ENCODE data around the gene UBQLN3.

The UBQLN3 gene

DNA sequence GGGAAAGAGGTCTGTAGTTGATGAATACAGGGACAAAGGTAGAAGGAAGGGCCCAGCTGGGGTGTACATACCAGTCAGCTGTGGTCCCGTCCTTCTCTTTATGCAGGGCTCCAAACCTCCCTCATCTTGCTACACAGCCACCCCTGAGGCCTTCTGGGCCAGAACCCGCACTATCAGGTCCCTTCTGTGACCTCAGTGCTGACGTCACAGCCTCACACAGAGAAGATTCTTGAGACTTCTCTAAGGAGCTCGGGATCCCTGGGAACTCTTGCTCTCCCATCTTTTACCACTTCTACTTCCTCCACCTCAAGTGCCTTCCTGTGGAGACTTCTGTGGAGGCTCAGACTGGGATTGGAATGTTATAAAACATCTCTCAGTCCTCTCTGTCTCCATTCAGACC lies at the start of gene UBQLN3:
Gene UBQLN3 (minus strand): TSS at position 155 of the 400 bp plus-strand sequence. CDS start 399 bp downstream, outside the sequence.
- DNase-seq (ENCODE audit: low spot score): no peak

DNA sequence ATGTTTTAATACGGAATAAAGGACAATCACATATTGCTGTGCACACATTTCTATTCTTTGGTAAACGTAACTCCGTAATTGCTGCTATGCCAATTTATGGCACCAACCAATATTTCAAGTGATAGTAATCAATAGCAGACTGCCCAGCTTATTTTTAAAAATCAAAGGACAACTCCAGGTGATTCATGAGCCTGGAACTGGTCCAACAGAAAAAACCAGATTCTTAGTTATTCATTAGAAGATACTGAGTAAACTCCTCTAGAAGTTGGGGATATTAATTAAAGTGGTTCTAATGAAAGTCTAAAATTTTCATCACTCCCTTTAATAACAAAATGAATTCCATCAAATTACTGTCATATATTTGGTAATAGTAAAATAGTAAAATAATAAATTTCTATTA lies 48.0 kb upstream of the UBQLN3 start:
- DNase-seq (ENCODE audit: low spot score): no peak

DNA sequence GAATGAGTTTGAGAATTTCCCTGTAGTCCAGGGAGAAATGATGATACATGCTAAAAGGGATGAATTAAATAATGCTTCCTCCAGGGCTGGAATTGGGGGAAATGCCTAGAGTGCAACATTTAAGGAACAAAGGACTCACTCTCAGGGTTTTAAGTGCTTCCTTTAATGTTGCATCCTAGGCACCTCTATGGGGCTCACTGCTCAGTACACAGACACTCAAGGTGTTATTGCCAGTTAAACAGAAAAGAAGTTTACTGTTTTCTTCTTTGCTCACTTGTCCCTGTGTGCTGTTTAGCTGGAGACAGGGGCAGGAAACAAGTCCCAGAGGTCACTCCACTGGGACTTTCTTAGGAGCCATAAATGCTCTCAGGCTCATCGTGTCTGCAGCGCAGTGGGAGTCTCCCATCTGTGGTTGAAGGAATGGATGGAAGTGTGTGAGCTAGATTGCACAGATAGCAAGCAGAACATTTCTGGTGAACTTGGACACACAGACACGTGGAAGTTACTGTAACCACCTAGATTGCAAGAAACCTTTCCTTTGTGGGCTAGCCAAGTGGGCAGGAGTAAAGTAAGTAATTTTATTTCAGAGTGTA lies 46.9 kb upstream of the UBQLN3 start:
- DNase-seq (ENCODE audit: low spot score): no peak

DNA sequence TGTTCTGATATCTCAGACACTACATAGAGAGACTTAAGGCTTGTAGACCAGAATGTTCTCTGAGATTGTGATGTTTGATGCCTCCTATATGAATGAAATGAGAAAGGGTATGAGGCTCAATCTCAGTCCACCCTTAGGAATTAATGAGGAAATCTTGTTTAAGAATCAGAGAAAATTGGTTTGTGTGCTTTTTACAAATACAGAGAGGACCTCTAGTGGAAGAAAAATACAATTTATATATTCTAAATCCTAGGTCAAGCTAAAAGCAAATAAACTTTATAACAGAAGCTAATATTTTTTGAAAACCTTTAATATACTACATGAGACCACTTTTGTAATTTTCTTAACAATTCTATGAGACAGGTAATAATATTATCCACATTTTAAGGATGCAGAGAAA lies 43.6 kb upstream of the UBQLN3 start:
- DNase-seq (ENCODE audit: low spot score): no peak

DNA sequence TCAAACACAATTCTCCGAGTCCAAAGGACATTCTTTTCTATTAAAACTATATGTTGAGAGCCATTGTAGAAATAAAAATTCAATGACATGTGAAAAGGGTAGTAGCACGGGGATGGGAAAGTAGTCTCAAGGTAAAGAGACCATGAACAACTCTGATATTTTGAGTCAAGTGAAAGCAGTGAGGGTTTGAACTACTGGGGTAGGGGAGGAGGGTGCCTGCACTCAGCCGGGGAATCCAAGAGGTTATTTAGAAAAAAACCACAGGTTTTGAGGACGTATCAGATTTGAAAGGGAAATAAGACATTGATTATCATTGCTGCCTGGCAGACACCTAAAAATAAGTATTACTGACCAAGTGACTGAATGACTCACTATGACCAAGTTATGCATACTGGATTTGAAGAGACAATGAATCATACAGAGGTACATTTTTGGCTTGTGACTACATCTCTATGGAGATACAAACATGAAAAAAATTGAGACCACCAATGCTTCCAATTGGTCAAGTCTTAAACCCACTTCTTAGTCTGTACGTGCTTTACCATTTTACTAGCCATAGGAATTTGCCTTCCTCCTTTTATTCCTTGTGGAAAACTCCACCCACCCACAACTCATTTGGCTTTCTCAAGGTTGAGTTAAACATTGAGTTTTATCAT lies 40.8 kb upstream of the UBQLN3 start:
- no peak for DNase-seq (ENCODE audit: low spot score)

DNA sequence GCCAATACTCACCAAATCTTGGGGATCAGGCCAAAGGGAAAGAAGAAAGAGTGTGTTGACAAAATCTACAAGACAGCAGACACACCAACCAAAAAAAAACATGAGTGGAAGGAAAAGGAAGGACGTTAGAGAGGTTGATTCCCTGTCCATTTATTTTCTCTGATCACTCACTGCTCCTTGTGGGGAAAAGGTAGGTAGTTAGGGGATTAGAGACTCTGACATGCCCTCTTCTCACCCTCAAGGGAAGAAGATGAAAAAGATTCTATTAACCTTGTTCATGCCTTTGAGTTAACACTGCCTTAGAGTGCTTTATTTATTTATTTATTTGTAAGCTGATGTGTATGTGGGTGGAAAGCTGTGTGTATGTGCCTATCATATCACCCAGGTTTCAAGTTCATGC lies 38.7 kb upstream of the UBQLN3 start, which contains the start of gene OR52H1:
Gene OR52H1 (minus strand): TSS at position 101 of the 400 bp plus-strand sequence. CDS start 3,035 bp downstream, outside the sequence.
- no peak for DNase-seq (ENCODE audit: low spot score)

DNA sequence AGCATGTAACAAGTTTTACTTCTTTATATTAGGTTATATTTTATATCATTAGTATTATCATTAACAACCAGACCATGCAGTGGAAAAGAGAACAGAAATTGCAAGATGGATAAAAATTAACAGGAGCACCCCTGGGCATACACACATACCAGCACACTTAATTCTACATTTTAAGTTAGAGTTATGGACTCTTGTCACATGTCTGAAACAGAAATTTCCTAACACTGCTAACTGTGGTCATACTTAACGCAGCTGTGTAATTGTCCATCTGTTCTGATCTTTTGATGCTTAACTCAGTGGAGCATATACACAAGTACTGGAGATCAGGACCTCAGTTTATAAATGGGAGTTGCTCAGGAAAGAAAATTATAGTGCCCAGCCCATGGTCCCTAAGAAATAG lies 38.2 kb upstream of the UBQLN3 start:
- no peak for DNase-seq (ENCODE audit: low spot score)

DNA sequence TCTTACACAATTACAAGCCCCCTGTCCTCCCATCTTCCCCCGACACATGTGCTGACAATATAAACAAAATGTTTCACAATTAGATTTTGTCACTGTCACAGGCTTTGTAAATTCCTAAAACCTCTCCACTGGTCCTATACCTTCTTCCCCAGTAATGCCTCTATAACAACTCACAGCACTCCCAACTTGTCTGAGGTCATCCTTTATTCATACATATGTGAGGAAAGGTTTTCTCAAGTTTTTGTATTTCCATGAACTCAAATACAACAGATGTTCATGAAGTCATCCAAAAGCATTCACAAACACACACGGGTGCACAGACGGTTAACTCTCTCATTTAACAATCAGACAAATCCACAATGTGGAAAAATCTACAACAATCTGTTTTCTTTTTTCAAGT lies 36.7 kb upstream of the UBQLN3 start:
- no peak for DNase-seq (ENCODE audit: low spot score)

DNA sequence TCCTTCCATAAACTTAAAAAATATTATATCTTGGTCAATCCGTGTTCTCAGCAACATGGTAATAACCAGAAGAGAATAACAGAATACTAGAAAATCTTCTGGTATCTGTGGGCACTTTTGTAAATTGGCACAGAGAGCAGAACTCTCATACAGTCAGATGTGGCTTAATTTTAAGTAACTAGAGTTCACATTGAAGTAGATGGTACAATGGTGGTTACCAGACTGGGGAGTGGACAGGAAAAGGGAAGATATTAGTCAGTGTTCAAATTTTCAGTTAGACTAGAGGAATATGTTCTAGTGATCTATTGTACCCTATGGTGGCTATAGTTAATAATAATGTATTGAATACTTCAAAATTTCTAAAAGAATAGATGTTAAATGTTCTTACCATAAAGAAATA lies 31.7 kb upstream of the UBQLN3 start:
- no peak for DNase-seq (ENCODE audit: low spot score)

DNA sequence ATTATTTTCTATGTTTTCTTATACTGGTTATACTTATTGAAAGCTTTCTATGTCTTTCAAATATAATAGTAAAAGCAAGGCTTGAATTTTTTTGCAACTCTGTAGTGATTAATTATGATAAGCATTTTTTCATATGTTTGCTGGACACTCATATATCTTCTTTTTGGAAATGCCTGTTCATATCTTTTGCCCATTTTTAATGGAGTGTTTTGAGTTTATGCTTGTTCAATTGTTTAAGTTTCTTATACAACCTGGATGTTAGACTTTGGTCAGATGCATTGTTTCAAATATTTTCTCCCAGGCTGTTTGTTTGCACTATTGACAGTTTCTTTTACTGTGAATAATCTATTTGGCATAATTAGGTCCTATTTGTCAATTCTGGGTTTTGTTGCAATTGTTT lies 26.7 kb upstream of the UBQLN3 start:
- DNase-seq (ENCODE audit: low spot score): no peak

DNA sequence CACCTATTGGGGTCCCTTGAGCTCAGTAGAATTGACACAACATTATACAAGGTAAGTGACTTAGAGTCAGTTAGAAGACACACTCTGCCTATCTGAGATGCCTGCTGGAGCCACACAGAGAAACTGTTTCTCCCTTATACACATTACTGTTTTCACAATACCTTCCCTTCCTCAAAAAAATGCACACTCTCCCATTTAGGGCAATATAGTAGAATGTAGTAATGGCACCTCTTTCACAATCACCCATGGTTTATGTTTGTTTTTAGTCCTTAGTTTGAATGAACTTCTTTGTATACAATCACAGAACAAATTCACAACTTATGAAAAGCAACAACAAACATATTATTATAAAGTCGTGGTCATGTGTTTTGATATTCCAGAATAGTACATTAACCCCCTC lies 24.3 kb upstream of the UBQLN3 start:
- no peak for DNase-seq (ENCODE audit: low spot score)

DNA sequence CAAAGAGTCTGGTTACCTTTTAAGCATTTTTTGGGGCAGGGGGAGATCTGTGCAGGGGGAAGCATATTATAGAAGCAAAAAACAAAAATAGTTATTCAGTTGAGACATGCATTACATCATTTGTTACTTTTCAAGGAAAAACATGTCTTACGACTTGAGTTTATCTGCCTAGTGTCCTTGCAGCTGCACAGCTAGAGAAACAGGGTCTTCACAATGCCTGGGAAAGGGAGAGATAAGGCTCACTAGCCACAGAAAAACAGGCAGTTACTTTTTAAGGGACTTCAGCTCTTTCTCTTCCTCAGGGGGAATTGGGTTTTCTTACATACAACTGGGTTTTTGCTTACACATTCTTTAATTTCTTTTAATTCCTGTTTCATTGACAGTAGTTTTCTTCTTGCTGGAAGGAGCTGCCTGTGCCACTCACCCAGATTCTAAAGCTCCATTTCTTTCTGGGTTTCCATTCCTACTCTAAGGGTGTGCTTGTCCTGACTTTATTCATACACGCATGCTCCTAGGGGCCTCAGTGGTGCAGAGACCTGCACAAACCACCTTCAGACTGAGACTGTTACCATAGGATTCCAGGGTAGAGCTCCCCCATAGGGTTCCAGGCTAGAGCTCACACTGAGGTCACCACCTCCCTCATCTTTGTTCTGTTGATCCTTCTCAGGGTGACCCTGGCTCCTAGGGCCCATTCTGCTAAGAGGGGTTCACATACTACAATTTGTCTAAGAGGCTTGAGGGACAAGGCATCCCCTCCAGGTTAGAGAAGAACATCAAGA lies 21.5 kb upstream of the UBQLN3 start:
- DNase-seq (ENCODE audit: low spot score): no peak

DNA sequence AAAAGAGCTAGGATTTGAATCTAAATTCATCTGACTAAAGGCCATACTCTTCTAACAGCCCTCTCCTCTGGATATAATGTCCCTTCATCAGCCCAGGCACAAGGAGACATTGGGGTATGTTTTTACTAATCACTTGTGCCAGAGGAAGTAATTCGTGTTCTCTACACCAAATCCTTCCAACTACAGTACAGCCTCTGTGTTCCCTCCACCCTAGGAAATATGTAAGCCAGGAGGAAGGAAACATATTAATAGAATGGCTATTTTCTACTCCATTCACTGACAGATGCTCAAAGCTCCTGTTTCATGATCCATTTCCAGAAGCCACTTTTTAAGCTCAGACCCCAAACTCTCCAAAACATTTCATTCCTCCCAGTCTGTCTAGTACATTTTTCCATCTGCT lies 18.7 kb upstream of the UBQLN3 start:
- DNase-seq (ENCODE audit: low spot score): no peak

DNA sequence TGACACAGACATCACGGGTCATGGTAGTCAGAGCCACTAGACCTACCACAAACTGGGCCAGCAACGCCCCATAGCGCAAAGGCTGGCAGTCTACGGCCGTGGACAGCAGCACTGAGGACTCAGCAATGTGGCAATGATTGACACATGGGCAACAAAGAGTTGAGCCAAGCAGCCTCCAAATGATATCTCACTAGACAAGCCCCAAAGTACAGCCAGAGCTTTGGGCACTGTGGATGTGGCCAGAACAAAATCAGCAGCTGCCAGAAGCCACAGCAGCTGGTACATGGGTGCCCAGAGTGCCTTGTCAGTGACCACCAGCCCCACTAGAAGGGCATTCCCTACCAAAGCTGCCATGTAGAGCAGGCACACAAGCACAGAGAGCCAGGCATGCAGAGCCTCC lies 18.0 kb upstream of the UBQLN3 start:
- DNase-seq (ENCODE audit: low spot score): no peak

DNA sequence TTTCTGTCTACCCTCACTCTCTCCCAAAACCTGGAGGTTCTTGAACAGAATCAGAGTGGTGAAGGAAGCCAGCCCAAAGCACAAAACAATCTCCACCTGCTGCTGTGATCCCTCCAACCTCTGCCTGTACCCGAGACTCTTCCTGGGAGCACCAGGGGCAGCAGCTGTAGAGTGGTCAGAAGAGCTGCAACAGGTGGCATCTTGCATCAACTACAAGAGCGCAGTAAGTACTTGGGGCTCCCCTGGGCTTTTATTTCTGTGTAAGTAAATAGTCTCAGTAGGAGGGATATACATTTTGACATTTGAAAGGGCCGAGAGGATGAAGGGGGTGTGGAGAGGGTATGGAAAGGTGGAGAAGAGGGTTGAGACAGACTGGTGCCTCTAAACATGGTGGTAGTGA lies 15.0 kb upstream of the UBQLN3 start:
- no peak for DNase-seq (ENCODE audit: low spot score)

DNA sequence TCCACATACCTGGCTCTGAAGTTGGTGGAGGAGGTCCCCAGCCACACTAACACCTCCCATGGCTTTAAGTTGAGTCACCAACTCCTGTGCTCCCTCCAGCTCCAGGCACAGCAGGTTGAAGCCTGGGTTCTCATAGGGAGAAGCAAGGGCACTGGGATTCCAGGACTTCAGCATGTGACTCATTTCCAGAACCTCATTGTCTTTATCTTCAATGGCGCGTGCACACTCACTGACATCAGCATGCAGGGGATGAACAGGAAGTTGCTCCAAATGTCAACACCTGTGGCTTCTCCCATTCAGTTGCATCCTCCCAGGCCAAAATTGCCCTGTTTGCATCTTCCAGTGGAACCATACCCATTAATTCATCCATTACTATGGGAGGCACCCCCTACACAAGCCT lies 12.6 kb upstream of the UBQLN3 start:
- no peak for DNase-seq (ENCODE audit: low spot score)

DNA sequence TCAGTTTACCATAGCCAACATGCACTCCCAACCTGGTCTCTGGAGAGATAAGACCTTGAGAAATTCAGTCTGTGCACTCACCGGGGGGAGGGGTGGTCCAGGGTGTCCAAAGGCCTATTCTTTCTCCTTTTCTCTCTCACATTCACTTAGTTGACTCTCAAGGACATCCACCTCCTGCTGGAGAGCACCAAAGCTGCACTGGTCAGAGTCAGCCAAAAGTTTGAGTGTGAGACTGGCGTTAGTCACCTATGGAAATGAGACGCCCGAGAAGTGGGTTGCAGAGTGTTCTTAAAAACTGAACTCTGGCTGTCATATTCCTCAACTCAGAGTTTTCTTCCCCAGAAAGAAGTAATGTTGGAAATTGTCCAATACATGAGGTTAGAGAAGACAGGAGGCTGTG lies 11.8 kb upstream of the UBQLN3 start:
- DNase-seq (ENCODE audit: low spot score): no peak

DNA sequence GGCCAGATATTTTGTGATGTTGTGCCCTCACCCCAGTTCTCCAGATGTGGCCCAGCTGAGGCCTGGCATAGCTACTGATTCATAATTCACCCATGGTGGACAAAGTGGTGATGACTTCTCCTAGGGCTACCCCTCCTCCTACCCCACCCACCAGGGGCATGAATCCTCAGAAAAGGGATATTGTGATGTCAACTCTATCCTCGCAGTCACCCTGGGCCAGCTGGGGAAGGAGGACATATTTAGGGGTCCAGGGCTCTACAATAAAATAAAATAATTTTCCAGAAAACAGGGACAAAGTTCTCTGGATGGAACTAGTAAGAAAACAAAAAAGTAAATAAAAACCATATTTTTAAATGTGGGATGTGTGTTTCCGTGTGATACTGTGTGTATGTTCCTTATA lies 6.8 kb upstream of the UBQLN3 start, which contains the start of gene UBQLNL:
Gene UBQLNL (minus strand): TSS at position 101 of the 400 bp plus-strand sequence. CDS start 258 bp downstream, outside the sequence.
- DNase-seq (ENCODE audit: low spot score): no peak

DNA sequence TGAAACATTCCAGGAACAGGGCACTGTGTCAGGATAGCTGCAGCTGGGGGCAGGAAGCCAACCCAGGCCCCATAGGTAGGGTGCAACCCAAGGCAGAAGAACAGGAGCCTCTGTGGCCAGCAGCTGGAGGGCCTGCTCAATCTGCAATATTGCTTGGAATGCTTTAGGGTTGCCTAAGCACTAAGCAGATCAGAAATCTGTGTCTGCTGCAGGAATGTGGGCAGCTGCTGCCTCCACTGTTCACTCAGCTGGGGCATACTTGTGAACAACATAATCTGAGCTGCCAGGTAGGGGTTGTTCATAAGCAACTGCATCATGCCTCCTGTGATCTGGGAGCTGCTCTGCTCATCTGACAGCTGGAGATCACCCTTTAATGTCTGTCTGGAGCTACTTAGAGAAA lies 5.1 kb upstream of the UBQLN3 start:
- DNase-seq (ENCODE audit: low spot score): no peak

DNA sequence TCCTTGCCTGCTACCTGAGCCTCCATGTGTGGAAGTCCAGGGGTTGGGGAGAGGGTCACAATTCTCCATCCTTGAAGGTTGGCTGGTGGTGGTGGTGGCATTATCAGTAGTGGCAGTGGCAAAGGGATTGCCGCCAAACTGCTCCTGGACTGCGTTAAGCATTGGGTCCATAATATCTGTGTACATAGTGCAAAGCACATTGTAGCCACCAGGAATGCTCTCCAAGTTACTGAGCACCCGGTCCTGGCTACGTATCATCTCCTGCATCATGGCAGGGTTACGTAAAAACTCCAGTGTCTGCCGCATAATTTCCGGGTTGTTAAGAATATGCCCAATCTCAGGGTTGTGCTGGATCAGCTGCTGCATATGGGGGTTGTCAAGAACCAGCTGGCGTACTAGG lies 1.2 kb downstream of the UBQLN3 start:
- DNase-seq (ENCODE audit: low spot score): peak; percentile 27

DNA sequence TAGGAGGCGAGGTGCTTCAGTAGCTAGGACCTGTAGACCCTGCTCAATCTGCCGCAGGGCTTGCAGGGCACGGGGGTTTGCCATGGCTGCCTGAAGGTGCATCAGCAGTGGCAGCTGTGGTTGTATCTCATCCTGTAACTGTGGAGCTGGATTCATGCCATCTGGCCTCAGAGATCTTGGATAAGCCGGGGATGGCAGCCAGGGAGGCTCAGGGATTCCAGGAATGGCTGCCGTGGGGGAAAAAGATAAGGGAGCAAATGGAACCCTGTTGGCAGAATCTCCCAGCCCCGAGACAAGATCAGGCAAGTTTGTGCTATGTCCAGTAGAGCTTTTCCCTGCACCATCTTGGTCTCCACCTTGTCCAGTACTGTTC lies 1.8 kb downstream of the UBQLN3 start:
- DNase-seq (ENCODE audit: low spot score): no peak

DNA sequence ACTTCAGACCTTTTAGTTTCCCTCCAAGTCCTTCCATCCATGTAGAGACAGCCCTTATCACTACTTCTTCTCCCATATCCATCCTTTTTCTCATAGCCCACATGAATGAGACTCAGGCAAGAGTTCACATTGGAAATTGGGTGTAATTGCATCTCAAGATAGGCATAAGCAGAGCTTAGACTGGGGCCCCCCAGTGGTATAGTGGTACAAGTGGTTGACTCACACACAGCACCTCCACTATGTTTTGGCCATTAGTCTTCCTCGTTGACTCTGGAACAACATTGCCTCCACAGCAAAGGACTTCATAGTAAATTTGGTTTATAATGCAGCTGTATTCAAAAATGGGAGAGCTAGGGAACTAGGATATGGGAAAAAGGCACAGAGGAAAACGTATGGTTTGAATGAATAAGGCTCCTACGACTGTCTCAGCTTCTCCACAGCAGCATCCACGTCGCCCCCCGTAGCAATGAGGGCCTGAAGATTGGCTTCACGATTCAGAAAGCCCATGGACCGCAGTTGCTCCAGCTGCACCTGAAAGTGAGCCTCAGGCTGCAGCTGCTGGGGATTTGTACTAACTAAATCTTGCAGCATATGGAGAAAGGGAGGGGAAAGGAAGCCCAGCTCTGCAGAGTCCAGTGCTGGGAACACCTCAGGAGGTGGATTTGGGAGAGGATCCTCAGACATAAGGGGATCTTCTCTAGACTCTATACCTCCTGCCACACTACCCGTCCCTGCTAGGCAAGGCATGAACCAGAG lies 2.4 kb downstream of the UBQLN3 start:
- DNase-seq (ENCODE audit: low spot score): no peak

Measured in HuH-7 (cell line).